Endothelial cell of umbilical vein (primary cell): Measurements from ENCODE around the gene DOLPP1. TPM values are rescaled to one million over a fixed set of nuclear protein-coding genes. Genes with fewer than 3 reads are reported as not detected.

Experiments
- BruUV-seq: library from RNA; stranded (reverse); fragments of 400-500 nt; replicated peaks from 2 replicates; lab custom pipeline; 2021; lab: Mats Ljungman, UMichigan
- CTCF ChIA-PET: fragments of 300-600, 350-600 bp; sonication (Branson Sonifier 250); formaldehyde crosslinking; loops from one replicate; lab custom pipeline; 2021; ENCODE audit warnings: antibody characterized with exemption, inconsistent platforms; lab: Charles Lee
- POLR2A ChIA-PET: fragments of 300-600, 350-600 bp; sonication (Branson Sonifier 250); formaldehyde crosslinking; loops from one replicate; lab custom pipeline; 2021; ENCODE audit warnings: antibody characterized with exemption, inconsistent platforms; lab: Charles Lee
- DNase-seq: peaks from one replicate; pipeline ENCODE4 v3.0.0-alpha.2; 2011; ENCODE audit warnings: low read depth, low spot score
- FAIRE-seq: peaks from 2 replicates; lab custom pipeline; 2011; peaks lifted over from hg19 to GRCh38; lab: Jason Lieb, UNC
- H2AFZ ChIP-seq: 2 replicates; pipeline ENCODE4 v1.6.0; 2012; ENCODE audit warnings: low read depth, low read length, control low read depth, inconsistent platforms
- H3K27ac ChIP-seq: 2 replicates; pipeline ENCODE4 v1.5.1; 2011; ENCODE audit warnings: low read depth, mild to moderate bottlenecking, control low read depth, low read length, moderate library complexity; ENCODE audit not compliant: insufficient read depth
- H3K27me3 ChIP-seq, 2 experiments: 2 replicates each; pipeline versions ENCODE4 v1.6.0 to v1.6.1; 2011; ENCODE audit warnings: low read length in 2 of 2, mixed read lengths in 1 of 2; ENCODE audit not compliant: control insufficient read depth in 2 of 2, insufficient read depth in 2 of 2
- H3K36me3 ChIP-seq, 2 experiments: 2 replicates in 1 of 2; 3 replicates in 1 of 2; pipeline ENCODE4 v1.5.1; 2011; ENCODE audit warnings: low read length in 2 of 2, mild to moderate bottlenecking in 1 of 2, moderate library complexity in 1 of 2; ENCODE audit not compliant: control insufficient read depth in 2 of 2, insufficient read depth in 2 of 2; ENCODE audit errors: extremely low read depth in 1 of 2
- H3K4me1 ChIP-seq: 3 replicates; pipeline ENCODE4 v1.5.1; 2011; ENCODE audit warnings: mild to moderate bottlenecking, low read length; ENCODE audit not compliant: control insufficient read depth, insufficient read depth; ENCODE audit errors: extremely low read depth
- H3K4me2 ChIP-seq: 2 replicates; pipeline ENCODE4 v1.6.1; 2011; ENCODE audit warnings: low read length, control low read depth, mixed read lengths; ENCODE audit not compliant: insufficient read depth
- H3K4me3 ChIP-seq, 3 experiments: fragments of 200-600 bp in 1 of 3; sonication (generic), shearing (Covaris generic) in 1 of 3; replicated peaks in 1 of 3; 2 replicates each; pipeline ENCODE4 v1.5.1; 2011 to 2016; ENCODE audit warnings: control low read depth in 3 of 3, low read length in 3 of 3, mild to moderate bottlenecking in 2 of 3, inconsistent platforms in 1 of 3, low read depth in 1 of 3, moderate library complexity in 1 of 3; ENCODE audit not compliant: insufficient read depth in 1 of 3
- H3K79me2 ChIP-seq: 2 replicates; pipeline ENCODE4 v1.6.0; 2012; ENCODE audit warnings: low read length, inconsistent platforms; ENCODE audit not compliant: control insufficient read depth, insufficient read depth
- H3K9ac ChIP-seq: replicated peaks from 2 replicates; pipeline ENCODE3; 2011; ENCODE audit warnings: low read length, control low read depth; ENCODE audit not compliant: insufficient read depth; ENCODE audit errors: extremely low read depth
- H3K9me1 ChIP-seq: replicated peaks from 3 replicates; pipeline ENCODE4 v1.6.0; 2011; ENCODE audit warnings: mild to moderate bottlenecking, low read length; ENCODE audit not compliant: control insufficient read depth, insufficient read depth; ENCODE audit errors: extremely low read depth
- H3K9me3 ChIP-seq: replicated peaks from 2 replicates; pipeline ENCODE4 v1.5.1; 2012; ENCODE audit warnings: low read length, inconsistent platforms; ENCODE audit not compliant: control insufficient read depth, insufficient read depth
- H4K20me1 ChIP-seq: replicated peaks from 2 replicates; pipeline ENCODE3; 2011; ENCODE audit warnings: mild to moderate bottlenecking, low read length; ENCODE audit not compliant: control insufficient read depth, insufficient read depth; ENCODE audit errors: extremely low read depth
- EZH2 ChIP-seq: IDR thresholded peaks from 2 replicates; pipeline ENCODE4 v1.6.1; 2012; ENCODE audit warnings: borderline replicate concordance, low read depth, mild to moderate bottlenecking, moderate library complexity, low read length, inconsistent platforms; ENCODE audit not compliant: severe bottlenecking
- GATA2 ChIP-seq: IDR thresholded peaks from 2 replicates; pipeline ENCODE4 v1.7.0; 2011; ENCODE audit warnings: low read depth, mild to moderate bottlenecking, moderate library complexity, mixed read lengths, low read length; ENCODE audit not compliant: insufficient read length, insufficient read depth
- JUN ChIP-seq: IDR thresholded peaks from 2 replicates; pipeline ENCODE4 v1.6.1; 2011; ENCODE audit warnings: borderline replicate concordance, low read depth; ENCODE audit not compliant: insufficient read length, insufficient read depth
- dilution Hi-C: fragments of 300-500 bp; cut with MboI; formaldehyde crosslinking; loops from one replicate; pipeline ENCODE4 v1.15.0; 2019; ENCODE audit warnings: low sequenced_read_pairs; ENCODE audit not compliant: extremely low pct_ligation_motif_present
- intact Hi-C: fragments of 100-400 bp; cut with micrococcal nuclease; formaldehyde crosslinking; loops from one replicate; pipeline ENCODE4 v1.10.0; 2022
- polyA plus RNA-seq, 4 experiments: library from polyadenylated mRNA; depleted of rRNA in 3 of 4; stranded (reverse) in 3 of 4; unstranded in 1 of 4; fragments of >200 nt; gene quantifications; 2 replicates each; pipeline versions ENCODE4 v1.2.1 to v1.2.3, GENCODE V29; 2011 to 2012; ENCODE audit warnings: missing spikeins in 1 of 4
- total RNA-seq: library from RNA; stranded (reverse); gene quantifications from 2 replicates; pipeline ENCODE4 v1.2.3, GENCODE V29; 2021
- TF ChIP-seq, protein P1 (sequence below), 2 donors: IDR thresholded peaks; 1 replicate in 1 of 2; 2 replicates in 1 of 2; pipeline ENCODE4 v1.5.1; 2011; ENCODE audit warnings: low read length in 2 of 2, mild to moderate bottlenecking in 2 of 2, moderate library complexity in 2 of 2, control low read depth in 1 of 2, inconsistent platforms in 1 of 2, low read depth in 1 of 2; ENCODE audit not compliant: insufficient read depth in 1 of 2; ENCODE audit errors: extremely low read depth in 1 of 2
- TF ChIP-seq, protein P2 (sequence below): IDR thresholded peaks from 2 replicates; pipeline ENCODE4 v1.6.1; 2011; ENCODE audit not compliant: insufficient read depth, insufficient read length

DOLPP1 gene
- total and polyA plus RNA-seq, 2 donors (not counting 3 experiments of a cell fraction or from before 2014, with no cell fraction given) = 17.7 to 28.3 TPM

DNA sequence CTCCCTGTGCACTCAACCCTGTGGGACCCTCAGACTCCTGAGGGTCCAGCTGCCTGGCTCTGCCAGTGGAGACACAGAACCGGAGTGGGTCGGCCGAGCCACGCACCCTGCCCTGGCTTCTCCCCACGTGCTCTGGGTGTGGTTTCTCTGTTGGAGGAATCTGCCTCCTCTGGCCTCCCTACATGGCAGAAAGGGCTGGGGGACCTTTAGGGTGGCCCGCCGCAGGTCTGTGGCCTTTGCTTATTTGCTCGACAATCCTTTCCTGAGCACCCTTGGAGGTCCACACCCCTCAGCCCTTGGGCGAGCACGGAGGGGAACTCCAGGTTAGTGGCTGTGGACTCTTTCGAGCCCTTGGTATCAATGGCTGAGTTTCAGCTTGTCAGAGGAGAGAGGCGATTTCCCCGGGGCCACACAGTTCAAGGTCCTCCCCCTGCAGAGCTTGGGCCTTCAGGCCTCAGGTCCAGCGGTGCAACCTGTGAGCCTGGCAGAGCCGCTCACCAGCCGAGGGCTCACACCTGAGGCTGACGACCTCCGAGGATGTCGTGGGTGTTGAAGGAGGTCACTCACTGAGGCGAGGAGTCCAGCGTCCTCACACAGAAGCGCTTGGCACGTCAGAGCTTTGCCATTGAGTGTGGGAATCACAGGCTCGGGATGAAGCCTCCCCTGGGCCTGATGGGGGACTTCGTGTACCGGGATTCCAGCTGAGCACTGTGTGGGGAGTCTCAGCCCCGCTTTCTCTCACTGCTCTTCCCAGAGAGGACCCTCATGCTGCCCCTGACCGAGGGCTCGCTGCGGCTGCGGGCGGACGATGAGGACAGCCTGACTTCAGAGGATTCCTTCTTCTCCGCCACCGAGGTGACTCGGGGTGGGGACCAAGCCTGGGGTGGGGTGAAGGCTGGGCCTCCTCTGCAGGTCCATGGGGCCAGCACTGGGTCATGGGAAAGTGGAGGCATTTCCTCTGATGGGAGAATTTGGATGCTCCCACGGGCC, 20.8 kb upstream of the DOLPP1 start:
- Histone ChIP-seq H3K36me3 (peaks cover 0 to 24% of the 10 kb centered on the region in 2 experiments), H3K4me3 (no peak overlapping the region), H3K27me3 (no peaks in the 10 kb centered on the region), H3K79me2 (no peaks in the 10 kb centered on the region), H4K20me1 (no peaks in the 10 kb centered on the region), H3K27ac (no peak overlapping the region), H3K9me1 (no peaks in the 10 kb centered on the region), H3K4me2 (no peak overlapping the region), H3K9me3 (no peaks in the 10 kb centered on the region), H3K4me1 (peaks cover 5% of the 10 kb centered on the region), H3K9ac (no peak overlapping the region), H2AFZ (no peak overlapping the region)
- POLR2A ChIA-PET = no interaction called here
- BruUV-seq = no TSS peak
- no peak for FAIRE-seq
- dilution Hi-C loops (no loop called here), intact Hi-C loops (no loop called here)
- DNase-seq = no peak
- TF ChIP-seq GATA2 = no peak
- TF ChIP-seq, protein P1, sequence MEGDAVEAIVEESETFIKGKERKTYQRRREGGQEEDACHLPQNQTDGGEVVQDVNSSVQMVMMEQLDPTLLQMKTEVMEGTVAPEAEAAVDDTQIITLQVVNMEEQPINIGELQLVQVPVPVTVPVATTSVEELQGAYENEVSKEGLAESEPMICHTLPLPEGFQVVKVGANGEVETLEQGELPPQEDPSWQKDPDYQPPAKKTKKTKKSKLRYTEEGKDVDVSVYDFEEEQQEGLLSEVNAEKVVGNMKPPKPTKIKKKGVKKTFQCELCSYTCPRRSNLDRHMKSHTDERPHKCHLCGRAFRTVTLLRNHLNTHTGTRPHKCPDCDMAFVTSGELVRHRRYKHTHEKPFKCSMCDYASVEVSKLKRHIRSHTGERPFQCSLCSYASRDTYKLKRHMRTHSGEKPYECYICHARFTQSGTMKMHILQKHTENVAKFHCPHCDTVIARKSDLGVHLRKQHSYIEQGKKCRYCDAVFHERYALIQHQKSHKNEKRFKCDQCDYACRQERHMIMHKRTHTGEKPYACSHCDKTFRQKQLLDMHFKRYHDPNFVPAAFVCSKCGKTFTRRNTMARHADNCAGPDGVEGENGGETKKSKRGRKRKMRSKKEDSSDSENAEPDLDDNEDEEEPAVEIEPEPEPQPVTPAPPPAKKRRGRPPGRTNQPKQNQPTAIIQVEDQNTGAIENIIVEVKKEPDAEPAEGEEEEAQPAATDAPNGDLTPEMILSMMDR (IDR thresholded peaks at IDR 0.05; ENCODE audit: extremely low read depth in 1 of 2, insufficient read depth in 1 of 2, low read depth in 1 of 2, low read length in 2 of 2) = no peak
- no peak for TF ChIP-seq JUN
- TF ChIP-seq EZH2 = no peak
- TF ChIP-seq, protein P2, sequence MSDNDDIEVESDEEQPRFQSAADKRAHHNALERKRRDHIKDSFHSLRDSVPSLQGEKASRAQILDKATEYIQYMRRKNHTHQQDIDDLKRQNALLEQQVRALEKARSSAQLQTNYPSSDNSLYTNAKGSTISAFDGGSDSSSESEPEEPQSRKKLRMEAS = no peak
- CTCF ChIA-PET = interaction anchor here (1.4 kb wide), 1 partner anchor 14 kb away, joined by 5 read pairs; no protein-coding TSS in a partner anchor
